ENCODE results near the gene WDR91.
"Not testable (repeated sequence)": the region's sequence is repeated elsewhere in the genome, so short reads cannot be mapped to it uniquely, and the experiment has no call there.

WDR91 gene

DNA sequence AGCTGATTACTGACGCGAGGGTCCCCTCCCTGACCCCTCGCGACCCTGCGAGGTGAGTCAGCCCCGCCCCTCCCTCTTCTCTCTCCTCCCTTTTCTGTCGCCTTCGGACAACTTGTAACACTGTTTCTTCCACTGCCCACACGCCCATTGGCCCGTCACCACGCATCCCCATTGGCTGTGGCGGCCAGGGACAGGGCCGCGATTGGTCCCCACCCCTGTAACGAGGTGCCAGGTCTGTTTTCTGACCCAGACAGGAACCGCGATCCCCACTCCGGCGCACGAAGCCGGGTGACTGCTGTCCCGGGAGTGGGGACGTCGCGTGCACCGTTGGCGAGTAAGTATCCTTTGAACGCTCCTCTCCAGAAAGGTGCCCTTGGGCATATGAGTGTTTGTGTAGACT lies 22.2 kb upstream of the WDR91 start, which contains the start of gene STRA8:
Gene STRA8 (plus strand): TSS at position 269 of the 400 bp plus-strand sequence. CDS start 6,687 bp downstream, outside the sequence.
- no peak for DNase-seq (ENCODE audit: low read depth)

DNA sequence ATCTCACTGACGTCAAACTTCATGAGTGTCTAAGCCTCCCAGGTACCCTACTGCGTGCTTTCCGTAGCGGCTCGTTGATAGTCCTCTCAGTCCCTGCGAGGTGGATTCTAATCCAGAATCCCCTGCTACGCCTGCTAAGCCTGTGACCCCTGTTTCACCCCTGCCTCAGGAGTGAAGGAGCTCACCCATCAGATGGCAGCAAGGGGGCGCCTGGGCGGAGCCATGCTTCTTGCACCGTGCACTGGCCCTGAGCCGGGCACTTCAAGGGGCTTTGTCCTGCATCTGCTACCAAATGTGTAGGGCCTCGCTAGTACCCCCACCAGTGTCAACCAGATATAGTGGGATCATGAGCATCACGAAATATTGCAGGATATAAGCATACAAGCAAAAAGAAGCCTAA lies 21.4 kb upstream of the WDR91 start:
- DNase-seq (ENCODE audit: low read depth): no peak

DNA sequence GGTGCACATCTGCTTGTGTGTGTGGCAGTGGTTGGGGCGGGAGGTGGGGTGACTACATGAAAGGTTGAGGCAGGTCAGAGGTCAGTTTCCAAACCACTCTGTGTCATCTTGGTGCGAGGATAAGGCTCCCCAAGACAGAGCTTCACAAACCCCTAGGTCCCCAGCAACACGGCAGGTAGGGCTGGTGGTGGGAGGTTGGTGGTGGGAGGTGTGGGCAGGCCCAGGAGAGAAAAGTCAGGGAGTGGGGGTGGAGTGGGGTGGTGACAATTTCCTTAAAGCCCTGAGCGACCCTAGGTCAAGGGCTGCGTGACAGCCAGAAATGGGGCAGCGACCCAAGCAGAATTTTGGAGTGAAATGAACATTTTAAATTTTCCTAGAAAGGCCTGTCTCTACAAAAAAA lies 20.8 kb upstream of the WDR91 start:
- no peak for DNase-seq (ENCODE audit: low read depth)

DNA sequence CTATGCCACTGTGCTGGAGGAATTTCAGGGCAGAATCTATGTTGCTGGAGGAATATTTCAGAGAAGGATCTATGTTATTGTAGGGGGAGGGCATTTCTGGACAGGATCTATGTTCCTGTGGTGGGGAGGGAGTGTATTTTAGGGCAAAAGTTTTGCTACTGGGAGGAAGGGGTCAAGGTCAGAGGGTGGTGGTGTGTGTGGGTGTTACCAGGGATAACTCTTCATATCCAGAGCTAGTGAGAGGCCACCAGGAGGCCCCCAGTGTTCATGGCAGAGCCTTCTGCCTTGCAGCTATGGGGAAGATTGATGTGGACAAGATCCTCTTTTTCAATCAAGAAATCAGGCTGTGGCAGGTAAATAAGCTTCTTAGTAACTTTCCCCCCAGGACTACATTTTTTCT lies 20.4 kb upstream of the WDR91 start:
- DNase-seq (ENCODE audit: low read depth): no peak

DNA sequence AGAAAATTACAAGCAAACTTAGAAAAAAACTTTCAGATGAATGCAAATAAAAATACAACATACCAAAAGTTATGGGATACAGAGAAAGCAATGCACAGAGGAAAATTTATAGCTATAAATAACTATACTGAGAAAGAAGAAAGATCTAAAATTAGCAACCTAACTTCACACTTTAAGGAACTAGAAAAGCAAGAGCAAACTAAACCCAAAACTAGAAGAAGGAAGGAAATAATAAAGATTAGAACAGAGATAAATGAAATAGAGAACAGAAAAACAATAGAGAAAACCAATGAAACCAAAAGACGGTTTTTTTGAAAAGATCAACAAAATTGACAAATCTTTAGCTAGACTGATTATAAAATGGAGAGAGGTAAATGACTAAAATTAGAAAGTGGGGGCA lies 12.7 kb upstream of the WDR91 start:
- DNase-seq (ENCODE audit: low read depth): no peak

DNA sequence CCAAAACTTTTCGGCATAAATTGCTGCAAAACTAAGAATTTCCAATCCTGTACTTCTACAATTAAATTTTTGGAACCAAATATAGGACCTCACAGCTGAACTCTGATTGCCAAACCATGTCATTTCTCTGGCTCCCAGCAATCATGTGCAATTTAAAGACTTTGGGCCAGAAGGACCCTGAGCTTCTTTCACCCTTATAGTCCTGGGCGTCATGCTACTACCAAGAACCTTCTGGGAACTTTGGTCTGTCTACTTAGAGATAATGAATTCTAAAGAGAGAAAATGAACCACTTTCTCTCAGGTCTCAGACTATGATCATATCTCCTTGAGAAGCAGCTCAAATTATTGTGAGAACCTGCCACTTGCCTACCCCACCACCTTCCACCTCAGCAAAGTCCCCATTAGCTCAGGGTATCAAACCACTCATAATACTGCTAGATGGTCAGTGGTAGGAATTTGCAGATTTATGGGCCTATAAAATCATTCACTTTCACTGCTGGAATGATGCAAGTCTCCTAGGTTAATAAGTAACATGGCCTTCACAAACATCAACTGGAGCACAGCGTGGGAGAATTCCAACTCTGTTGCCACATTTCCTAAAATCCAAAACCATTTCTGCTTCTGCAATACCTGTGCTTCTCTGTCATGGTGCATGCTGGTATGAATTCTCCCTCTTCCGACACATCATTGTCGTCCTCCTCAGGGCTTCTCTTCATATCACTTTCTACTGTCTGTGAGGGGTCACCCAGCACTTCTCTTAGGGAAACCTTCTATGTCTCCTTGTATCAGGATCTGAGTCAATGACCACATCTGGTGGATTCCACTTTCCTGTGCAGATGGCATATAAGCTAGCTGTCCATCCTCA lies 6.6 kb upstream of the WDR91 start:
- DNase-seq (ENCODE audit: low read depth): no peak

DNA sequence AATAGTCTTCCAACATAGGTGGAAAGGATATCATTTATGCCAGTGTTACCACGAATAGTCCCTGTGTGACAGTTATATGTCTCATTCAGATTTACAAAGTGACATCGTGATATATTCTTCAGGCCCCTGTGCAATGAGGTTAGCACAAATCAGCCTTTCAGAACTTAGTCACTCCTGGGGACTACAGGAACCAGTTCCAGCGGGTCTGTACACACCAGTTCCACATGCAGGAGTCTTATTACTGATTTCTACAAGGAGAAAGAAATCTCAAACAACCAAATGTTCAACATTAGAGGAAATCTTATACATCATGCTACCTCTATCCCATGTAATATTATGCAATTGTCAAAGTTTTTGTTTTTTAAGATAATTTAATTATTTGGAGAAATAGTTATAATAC lies 4.4 kb upstream of the WDR91 start:
- DNase-seq (ENCODE audit: low read depth): no peak

DNA sequence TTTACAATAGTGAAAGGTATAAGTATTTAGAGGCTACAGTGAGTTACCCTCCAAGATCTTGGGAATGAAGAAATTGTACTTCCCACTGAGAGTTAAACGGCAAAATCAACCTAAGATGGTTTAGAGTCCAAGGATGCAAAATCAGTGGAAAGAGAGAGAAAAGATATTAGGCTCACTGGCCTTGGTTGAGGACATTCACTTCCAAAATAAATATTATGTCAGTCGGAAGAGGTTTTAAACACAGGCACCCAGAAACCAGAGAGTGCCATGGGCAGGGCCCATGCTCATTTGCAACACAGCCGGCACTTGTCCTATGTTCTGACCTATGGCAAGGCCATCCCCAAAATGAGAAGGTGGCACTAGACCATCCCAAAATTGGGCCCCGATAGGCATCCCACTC lies 3.9 kb upstream of the WDR91 start:
- no peak for DNase-seq (ENCODE audit: low read depth)

DNA sequence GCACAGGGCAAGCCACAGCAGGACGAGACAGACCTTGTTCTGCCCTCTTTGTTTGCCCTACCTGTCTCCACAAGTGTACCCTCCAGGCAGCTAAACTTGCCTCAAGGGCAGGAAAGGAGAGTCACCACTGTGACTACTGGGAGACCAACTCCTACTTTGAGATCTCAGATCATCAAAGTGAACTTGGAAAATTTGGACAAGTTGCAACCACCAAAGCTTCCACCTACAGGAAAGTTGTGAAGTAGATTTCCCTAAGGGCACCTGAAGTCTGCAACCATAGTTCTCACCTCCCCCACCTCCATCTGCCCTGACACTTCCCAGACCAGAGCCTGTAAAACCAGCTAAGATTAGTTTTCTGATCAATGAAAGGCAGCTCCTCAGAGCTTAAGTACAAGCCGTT lies 2.5 kb upstream of the WDR91 start:
- no peak for DNase-seq (ENCODE audit: low read depth)

DNA sequence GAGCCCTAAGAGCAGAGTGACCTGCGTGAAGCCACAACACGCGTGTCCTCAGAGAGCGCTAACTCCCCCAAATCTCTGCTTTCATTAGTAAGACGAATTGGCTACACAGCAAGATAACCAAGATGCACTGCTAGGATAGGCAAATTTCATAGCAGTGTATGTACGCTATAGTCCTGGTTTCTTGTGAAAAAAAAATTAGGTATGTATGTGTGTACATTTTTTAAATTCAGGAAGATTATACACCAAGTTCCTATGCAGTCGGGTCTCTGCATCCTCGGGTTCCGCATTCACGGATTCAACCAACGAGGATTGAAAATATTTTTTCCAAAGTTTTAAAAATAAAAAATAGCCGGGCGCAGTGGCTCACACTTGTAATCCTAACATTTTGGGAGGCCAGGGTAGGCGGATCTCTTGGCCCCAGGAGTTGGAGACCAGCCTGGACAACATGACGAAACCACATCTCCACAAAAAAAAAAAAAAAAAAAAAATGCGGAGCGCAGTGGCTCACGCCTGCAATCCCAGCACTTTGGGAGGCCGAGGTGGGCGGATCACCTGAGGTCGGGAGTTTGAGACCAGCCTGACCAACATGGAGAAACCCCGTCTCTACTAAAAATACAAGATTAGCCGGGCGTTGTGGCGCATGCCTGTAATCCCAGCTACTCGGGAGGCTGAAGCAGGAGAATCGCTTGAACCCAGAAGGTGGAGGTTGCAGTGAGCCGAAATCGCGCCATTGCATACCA lies 790 bp upstream of the WDR91 start:
- not testable (repeated sequence) for DNase-seq (ENCODE audit: low read depth)

DNA sequence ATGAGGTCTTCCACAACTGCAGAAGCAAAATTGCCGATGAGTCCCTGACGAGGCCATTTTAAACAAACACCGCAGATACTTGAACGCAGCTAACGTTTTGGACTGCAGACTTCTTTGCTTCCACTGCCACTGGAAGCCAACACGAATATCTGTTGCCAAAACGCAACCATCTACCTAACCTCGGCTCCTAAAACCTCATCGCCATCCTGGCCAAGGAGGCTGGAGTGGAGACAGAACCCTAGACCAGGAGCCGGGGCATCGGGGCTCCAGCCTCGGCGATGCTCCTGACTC lies 493 bp downstream of the WDR91 start:
- DNase-seq (ENCODE audit: low read depth): no peak

DNA sequence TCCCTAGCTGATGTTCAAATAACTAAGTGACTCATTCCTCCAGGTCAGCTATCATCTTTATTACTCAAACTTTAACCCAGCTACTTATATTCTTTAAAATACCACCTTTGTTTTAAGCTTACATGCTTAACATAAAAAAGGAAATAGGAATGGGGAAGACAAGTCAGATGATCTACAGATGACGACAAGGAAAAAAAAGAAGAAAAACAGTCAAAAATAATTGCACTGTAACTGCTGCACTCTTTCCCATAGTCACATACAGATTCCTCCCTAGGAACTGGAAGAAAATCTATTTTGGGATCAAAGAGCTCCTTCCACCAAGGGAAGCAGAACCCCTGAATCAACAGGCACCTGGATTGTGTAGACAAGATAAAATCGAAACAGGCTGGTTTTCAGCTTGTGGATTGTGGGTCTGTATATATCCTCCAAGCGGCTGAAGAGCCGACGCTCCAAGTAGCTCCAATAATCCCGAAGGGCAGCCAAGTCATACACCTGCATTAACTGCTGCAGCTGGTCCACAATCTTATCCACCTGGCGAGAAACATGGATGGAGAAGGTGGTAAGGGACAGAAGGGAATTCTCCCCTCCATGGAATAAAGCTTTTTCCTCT lies 2.0 kb downstream of the WDR91 start:
- DNase-seq (ENCODE audit: low read depth): no peak

DNA sequence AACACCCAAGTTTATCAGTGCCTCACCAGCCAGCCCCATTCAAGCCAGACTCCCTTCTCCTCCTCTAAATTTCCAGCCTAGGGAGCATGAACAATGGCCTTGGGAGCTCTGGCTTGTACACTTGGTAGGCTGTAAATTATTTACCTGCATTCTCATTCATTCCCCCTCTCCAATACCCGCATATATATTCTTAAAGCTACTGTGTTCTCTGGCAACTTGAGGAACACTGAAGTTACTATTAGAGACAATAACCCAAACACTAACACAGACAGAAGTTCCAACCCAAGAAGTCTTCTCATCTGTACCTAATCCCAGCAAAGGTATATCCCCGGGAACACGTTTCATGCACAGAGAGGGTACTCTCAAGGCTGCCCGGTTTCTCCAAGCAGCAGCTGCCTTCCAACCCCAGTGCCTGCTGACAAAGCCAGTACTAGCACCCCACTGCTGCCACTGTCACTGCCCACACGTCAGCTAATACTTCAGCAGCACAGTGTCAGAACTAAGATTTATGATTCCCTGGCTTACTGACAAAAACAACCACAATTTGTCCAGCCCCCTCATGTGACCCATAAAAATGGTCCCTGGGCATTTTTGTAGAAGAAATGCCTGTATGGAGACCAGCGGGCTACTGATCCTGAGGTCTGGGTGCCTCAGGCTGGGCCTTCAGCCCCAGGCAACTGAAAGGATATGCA lies 3.1 kb downstream of the WDR91 start:
- DNase-seq (ENCODE audit: low read depth): no peak

DNA sequence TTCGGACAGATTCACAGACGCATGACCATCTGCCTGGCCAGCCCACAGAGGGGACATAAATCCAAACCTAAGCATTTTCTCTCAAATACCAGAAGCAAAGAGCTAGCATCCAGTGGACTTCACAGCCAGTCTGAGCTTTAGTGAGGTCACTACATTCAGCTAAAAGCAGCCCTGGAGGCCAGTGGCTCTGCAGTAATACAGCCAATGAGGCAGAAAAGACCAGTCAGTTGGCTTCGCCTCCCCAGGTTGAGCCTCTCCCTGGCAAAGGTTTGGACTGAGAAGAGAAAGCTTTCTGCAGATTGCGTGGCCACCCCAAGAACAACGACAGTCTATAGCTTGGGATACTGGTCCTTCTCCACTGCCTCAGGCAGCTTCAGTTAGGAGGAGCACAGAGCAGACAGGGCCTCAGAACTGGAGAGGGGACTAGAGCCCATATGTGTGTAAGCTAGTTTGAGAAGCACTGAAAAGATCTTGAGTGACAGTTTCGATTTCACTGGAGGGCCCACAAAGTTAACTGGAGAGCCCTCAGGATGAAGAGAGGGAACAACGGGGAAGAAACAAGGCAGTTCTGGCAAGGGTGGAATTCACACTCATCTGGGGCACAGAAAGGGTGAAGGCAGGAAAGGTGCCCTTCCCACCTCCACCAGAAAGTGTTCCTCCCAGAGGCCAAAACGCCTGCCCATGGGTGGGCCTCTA lies 3.8 kb downstream of the WDR91 start:
- no peak for DNase-seq (ENCODE audit: low read depth)

DNA sequence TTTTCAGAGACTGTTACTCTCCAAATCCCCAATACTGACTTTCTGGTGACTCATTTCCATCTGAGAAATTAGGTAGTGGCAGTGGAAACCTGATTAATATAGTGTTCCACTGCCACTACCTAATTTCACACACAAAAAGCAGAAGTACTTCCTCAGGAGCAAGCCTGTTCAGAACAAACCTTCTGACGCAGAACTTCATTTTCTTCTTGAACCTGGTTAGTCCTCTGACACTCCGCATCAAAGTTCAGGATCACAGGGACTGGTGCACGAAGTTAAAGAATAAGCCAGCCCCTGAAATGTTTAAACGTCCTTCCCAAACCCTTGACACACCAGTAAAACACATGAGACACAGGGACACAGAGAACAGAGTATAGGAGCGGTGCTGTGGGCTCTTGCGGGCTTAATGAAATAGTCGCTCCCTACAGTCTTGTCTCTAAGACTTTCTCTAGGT lies 4.4 kb downstream of the WDR91 start:
- DNase-seq (ENCODE audit: low read depth): no peak

DNA sequence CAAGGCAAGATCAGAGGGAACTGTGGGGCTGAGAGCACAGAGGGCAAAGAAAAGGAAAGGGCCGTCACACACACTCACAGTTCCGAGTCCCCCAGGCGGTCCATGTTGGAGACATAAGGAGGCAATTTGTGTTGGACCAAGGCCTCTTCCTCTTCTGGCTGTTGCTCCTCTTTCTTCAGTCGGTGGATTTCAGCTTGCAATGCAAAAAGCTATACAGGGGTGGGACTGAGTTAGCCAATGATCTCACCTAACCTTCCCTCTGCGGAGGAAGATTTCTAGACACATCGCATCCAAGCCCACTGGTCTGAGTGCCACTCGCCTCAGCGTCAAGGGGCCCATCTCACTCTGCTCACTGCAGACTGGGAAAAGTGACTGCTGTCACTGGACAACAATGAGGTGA lies 5.5 kb downstream of the WDR91 start:
- DNase-seq (ENCODE audit: low read depth): no peak

DNA sequence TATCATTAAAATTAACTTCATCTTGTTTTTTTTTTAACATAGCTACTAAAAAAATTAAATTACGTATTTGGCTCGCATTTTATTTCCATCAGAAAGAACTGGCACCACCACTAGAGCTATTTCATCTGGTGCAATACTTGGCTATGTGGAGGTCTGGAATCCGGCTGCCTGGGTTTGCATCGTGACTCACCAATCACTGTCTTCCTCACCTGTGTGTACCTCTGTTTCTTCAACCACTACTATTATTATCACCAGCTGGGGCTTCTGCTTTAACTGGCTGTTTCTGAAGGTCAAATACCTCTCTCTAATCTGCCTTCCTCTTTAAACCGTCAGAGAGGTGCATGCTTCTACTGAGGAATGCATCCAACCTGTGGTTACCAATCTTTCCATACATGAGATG lies 6.5 kb downstream of the WDR91 start:
- DNase-seq (ENCODE audit: low read depth): no peak

DNA sequence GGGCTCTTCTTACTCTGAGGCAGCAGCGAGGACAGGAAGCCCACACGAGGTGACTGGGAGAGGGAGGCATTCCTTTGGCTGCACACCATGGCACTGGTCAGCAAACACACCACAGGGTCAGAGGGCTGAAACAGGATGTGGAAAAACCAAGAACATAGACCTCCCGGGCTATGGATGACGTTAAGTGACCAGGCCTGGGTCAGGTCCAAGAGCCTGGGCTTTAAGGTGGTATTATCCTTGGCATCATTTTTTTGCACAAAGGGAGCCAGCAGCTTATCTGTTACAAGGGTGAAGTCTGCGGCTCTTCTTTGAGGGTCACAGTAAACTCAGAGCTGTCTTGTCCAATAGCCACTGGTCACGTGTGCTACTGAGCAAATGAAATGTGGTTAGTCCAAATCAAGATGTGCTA lies 7.0 kb downstream of the WDR91 start:
- no peak for DNase-seq (ENCODE audit: low read depth)

DNA sequence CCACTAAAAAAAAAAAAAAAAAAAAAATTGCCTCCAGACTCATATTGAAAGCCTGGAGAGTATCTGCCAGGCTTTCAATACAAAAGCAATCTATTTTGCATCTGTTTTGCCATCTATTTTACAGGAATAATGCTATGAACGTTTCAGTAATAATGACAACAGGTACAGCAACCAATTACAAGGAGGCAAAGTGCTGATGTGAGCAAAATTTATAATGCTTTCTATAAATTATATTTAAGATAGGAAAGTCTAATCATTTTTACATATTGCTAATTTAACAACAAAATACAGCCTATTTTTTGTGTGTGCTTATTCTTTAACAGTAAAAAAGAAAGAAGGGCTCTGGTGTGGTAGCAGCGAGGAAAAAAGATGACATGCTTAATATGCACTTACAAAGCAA lies 10.0 kb downstream of the WDR91 start:
- no peak for DNase-seq (ENCODE audit: low read depth)

DNA sequence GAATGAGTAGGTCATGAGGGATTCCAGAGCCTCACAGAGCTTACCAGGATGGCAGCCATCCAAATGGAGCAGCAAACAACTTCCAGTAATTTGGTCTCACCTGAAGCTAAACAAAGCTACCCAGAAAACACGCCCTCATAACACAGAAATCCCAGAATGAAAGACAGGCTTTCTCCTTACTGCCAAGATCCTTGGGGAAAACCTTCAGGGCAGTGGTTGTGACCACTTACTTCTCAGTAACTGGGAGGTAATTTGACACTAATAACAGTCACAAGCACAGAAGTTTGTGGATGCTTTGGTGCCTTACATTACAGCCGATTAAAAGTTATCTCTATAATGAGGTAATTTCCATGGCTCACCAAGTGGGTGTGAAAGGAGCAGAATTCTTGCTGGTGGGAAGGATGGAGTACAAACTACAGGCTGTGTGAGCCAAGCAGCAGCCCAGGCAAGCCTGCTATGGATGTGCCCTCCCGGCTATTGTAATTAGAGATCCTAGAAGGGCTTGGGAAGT lies 10.4 kb downstream of the WDR91 start:
- DNase-seq (ENCODE audit: low read depth): no peak

DNA sequence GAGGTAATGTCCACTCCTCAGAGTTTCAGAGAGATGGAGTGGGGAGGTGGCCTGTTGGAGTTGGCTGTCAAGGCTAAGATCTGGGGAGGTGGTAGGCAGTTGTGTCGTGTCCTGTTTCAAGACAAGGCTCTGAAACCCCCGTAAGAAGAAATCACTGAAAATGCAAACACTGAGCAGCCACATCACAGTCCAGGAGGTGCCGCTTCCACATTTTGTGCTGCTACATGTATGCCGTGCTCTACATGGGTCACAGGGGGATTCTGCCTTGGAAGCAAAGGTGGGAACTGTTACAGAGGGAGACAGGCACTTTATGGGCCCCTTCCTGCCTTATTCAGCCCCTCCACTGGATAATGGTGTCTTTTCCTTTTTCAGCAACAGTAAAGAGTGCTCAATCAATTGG lies 11.9 kb downstream of the WDR91 start:
- DNase-seq (ENCODE audit: low read depth): no peak
